ENCODE measurements around the gene CTSZ. TPM values are rescaled to one million over a fixed set of nuclear protein-coding genes. Genes with fewer than 3 reads are reported as not detected.
"Not testable (repeated sequence)": the region's sequence is repeated elsewhere in the genome, so short reads cannot be mapped to it uniquely, and the experiment has no call there.

Gene CTSZ
- polyA plus RNA-seq, 3 donors, result 80.3 to 90.7 (median 86.6) TPM

- DNase-seq (ENCODE audit: low read depth in 3 of 3, low spot score in 2 of 3), result no peak
Measured at GRCh38 chr20:58950603-58951002, 56.5 kb downstream of the CTSZ start.

GRCh38 chr20:58947797-58948388, 59.2 kb downstream of the CTSZ start:
- DNase-seq (ENCODE audit: low read depth in 3 of 3, low spot score in 2 of 3), result not testable (repeated sequence)

GRCh38 chr20:58945965-58946631, 61.0 kb downstream of the CTSZ start:
- DNase-seq (ENCODE audit: low read depth in 3 of 3, low spot score in 2 of 3), result no peak

Other genes starting within 250 kb of the CTSZ start
- gene GNAS-AS1, start 156.4 kb downstream of the CTSZ start, polyA plus RNA-seq (ENCODE audit: insufficient read length in 3 of 3), result 1 to 10 TPM in 2 of 3 donors, under 1 TPM in 1; 0.75 to 1.3 (median 1.2) TPM
- gene GNAS, start 154.5 kb downstream of the CTSZ start, polyA plus RNA-seq (ENCODE audit: insufficient read length in 3 of 3), result 1,000 to 10,000 TPM; 2,040 to 2,096 (median 2,069) TPM
- 100 to 1,000 TPM; 122 to 139 (median 135) TPM for gene NELFCD, start 26.0 kb downstream of the CTSZ start, polyA plus RNA-seq (ENCODE audit: insufficient read length in 3 of 3)
- gene TUBB1, start 12.2 kb upstream of the CTSZ start, polyA plus RNA-seq (ENCODE audit: insufficient read length in 3 of 3), result 1 to 10 TPM; 2.4 to 5.4 (median 3.0) TPM
- 100 to 1,000 TPM; 202 to 222 (median 222) TPM for gene ATP5F1E, start 25.1 kb upstream of the CTSZ start, polyA plus RNA-seq (ENCODE audit: insufficient read length in 3 of 3)
- gene PRELID3B, start 35.5 kb upstream of the CTSZ start, polyA plus RNA-seq (ENCODE audit: insufficient read length in 3 of 3), result 10 to 100 TPM; 73.3 to 81.5 (median 77.2) TPM
- gene ZNF831, start 156.6 kb upstream of the CTSZ start, polyA plus RNA-seq (ENCODE audit: insufficient read length in 3 of 3), result under 1 TPM; 0.07 to 0.10 (median 0.07) TPM